GM23338 (cell line): ENCODE results near the gene NDUFAB1. TPM values are rescaled to one million over a fixed set of nuclear protein-coding genes. Genes with fewer than 3 reads are reported as not detected.

Experiments used
- ATAC-seq: fragments of 200-7000 bp; cut with Tn5 transposase; 3 replicates; pipeline ENCODE4 v1.9.1; 2020
- DNase-seq: peaks from one replicate; pipeline ENCODE4 v3.0.0-alpha.2; 2015; ENCODE audit warnings: low spot score
- H2AFZ ChIP-seq: fragments of 200-600 bp; sonication (generic); 2 replicates; pipeline ENCODE4 v1.8.0; 2016; ENCODE audit warnings: antibody characterized with exemption, mild to moderate bottlenecking, moderate library complexity
- H3F3A ChIP-seq: fragments of 200-600 bp; sonication (generic); replicated peaks from 2 replicates; pipeline ENCODE4 v1.8.0; 2017; ENCODE audit warnings: antibody characterized with exemption, mixed run types, low read depth
- H3K27ac ChIP-seq: fragments of 200-600 bp; sonication (generic); 2 replicates; pipeline ENCODE4 v1.6.1; 2016; ENCODE audit warnings: low read depth
- H3K27me3 ChIP-seq: fragments of 200-600 bp; sonication (generic); 2 replicates; pipeline ENCODE4 v1.8.0; 2016; ENCODE audit warnings: mild to moderate bottlenecking, mixed run types, moderate library complexity; ENCODE audit not compliant: insufficient read depth
- H3K36me3 ChIP-seq: fragments of 200-600 bp; sonication (generic); 2 replicates; pipeline ENCODE4 v1.8.0; 2016; ENCODE audit warnings: mild to moderate bottlenecking; ENCODE audit not compliant: insufficient read depth
- H3K4me1 ChIP-seq: fragments of 200-600 bp; sonication (generic); 2 replicates; pipeline ENCODE4 v1.8.0; 2016; ENCODE audit warnings: mild to moderate bottlenecking, moderate library complexity; ENCODE audit not compliant: insufficient read depth
- H3K4me2 ChIP-seq: fragments of 200-600 bp; sonication (generic); 2 replicates; pipeline ENCODE4 v1.7.1; 2017; ENCODE audit warnings: mixed run types
- H3K4me3 ChIP-seq: fragments of 200-600 bp; sonication (generic); 2 replicates; pipeline ENCODE4 v1.6.1; 2016; ENCODE audit warnings: mixed run types
- H3K79me2 ChIP-seq: fragments of 200-600 bp; sonication (generic); replicated peaks from 2 replicates; pipeline ENCODE4 v1.8.0; 2017; ENCODE audit warnings: mild to moderate bottlenecking; ENCODE audit not compliant: insufficient read depth
- H3K9me2 ChIP-seq: fragments of 200-600 bp; sonication (generic); 2 replicates; pipeline ENCODE4 v1.8.0; 2017; ENCODE audit not compliant: insufficient read depth
- H4K20me1 ChIP-seq: fragments of 200-600 bp; sonication (generic); replicated peaks from 2 replicates; pipeline ENCODE4 v1.8.0; 2017; ENCODE audit warnings: mild to moderate bottlenecking; ENCODE audit not compliant: insufficient read depth
- H3K27ac Mint-ChIP-seq: 2 replicates; pipeline ENCODE4 v1.8.0; 2020; ENCODE audit warnings: inconsistent platforms, mild to moderate bottlenecking, moderate library complexity, mixed read lengths
- H3K27me3 Mint-ChIP-seq: 3 replicates; pipeline ENCODE4 v1.8.0; 2022; ENCODE audit warnings: low read depth, mild to moderate bottlenecking, moderate library complexity, mixed read lengths, inconsistent platforms; ENCODE audit not compliant: insufficient read depth, poor library complexity
- H3K36me3 Mint-ChIP-seq: 3 replicates; pipeline ENCODE4 v1.8.0; 2021; ENCODE audit warnings: low read depth, mild to moderate bottlenecking, inconsistent platforms, moderate library complexity, mixed read lengths
- H3K4me1 Mint-ChIP-seq: 3 replicates; pipeline ENCODE4 v1.8.0; 2020; ENCODE audit warnings: mild to moderate bottlenecking, inconsistent platforms, mixed read lengths
- H3K4me3 Mint-ChIP-seq: 3 replicates; pipeline ENCODE4 v1.8.0; 2021; ENCODE audit warnings: moderate library complexity, mild to moderate bottlenecking, inconsistent platforms, mixed read lengths
- H3K9me3 Mint-ChIP-seq: 3 replicates; pipeline ENCODE4 v1.8.0; 2020; ENCODE audit warnings: moderate library complexity, mild to moderate bottlenecking, inconsistent platforms, mixed read lengths
- CREB1 ChIP-seq: fragments of 250-450 bp; sonication (Bioruptor Pico); IDR thresholded peaks from 2 replicates; pipeline ENCODE4 v1.5.0; 2020; ENCODE audit warnings: low read depth, mild to moderate bottlenecking, moderate library complexity
- CTCF ChIP-seq, 2 experiments: fragments of 200-600 bp in 1 of 2; sonication (generic) in 1 of 2; conservative IDR thresholded peaks; 2 replicates each; pipeline versions ENCODE4 v1.5.1 to v1.6.1; 2016 to 2017; ENCODE audit warnings: antibody characterized with exemption in 2 of 2, low read depth in 2 of 2, mild to moderate bottlenecking in 2 of 2, moderate library complexity in 1 of 2
- ETS1 ChIP-seq: IDR thresholded peaks from 2 replicates; pipeline ENCODE4 v1.6.1; 2016; ENCODE audit warnings: antibody characterized with exemption
- EZH2 ChIP-seq: fragments of 200-600 bp; sonication (generic); IDR thresholded peaks from one replicate; pipeline ENCODE4 v1.8.0; 2017; ENCODE audit warnings: antibody characterized with exemption, mild to moderate bottlenecking, low read depth; ENCODE audit not compliant: unreplicated experiment
- EZH2phosphoT487 ChIP-seq: fragments of 200-600 bp; sonication (generic); IDR thresholded peaks from one replicate; pipeline ENCODE4 v1.8.1; 2018; ENCODE audit warnings: antibody characterized with exemption; ENCODE audit not compliant: unreplicated experiment
- JUNB ChIP-seq: IDR thresholded peaks from one replicate; pipeline ENCODE4 v1.6.1; 2016; ENCODE audit warnings: antibody characterized with exemption; ENCODE audit not compliant: unreplicated experiment
- NANOG ChIP-seq: IDR thresholded peaks from 2 replicates; pipeline ENCODE4 v1.6.1; 2016; ENCODE audit warnings: antibody characterized with exemption, borderline replicate concordance
- POLR2AphosphoS5 ChIP-seq: IDR thresholded peaks from 2 replicates; pipeline ENCODE4 v1.6.1; 2016; ENCODE audit warnings: antibody characterized with exemption, low read depth
- REST ChIP-seq: IDR thresholded peaks from one replicate; pipeline ENCODE4 v1.6.1; 2018; ENCODE audit warnings: antibody characterized with exemption; ENCODE audit not compliant: unreplicated experiment
- STAT1 ChIP-seq: IDR thresholded peaks from one replicate; pipeline ENCODE4 v1.6.1; 2016; ENCODE audit warnings: antibody characterized with exemption; ENCODE audit not compliant: unreplicated experiment
- ZNF114 ChIP-seq: fragments of 250-450 bp; sonication (Bioruptor Pico); IDR thresholded peaks from 2 replicates; pipeline ENCODE4 v1.5.0; 2020; ENCODE audit warnings: mild to moderate bottlenecking, moderate library complexity
- ZNF331 ChIP-seq: fragments of 250-450 bp; sonication (Bioruptor Pico); IDR thresholded peaks from 2 replicates; pipeline ENCODE4 v1.5.0; 2020; ENCODE audit warnings: low read depth, mild to moderate bottlenecking, moderate library complexity
- ZNF462 ChIP-seq: fragments of 250-450 bp; sonication (Bioruptor Pico); IDR thresholded peaks from 2 replicates; pipeline ENCODE4 v1.5.0; 2020; ENCODE audit warnings: mild to moderate bottlenecking, moderate library complexity
- polyA plus RNA-seq: library from polyadenylated mRNA; unstranded; fragments of >200 nt; fragmentation: Nextera tagmentation; extraction: Ambion mirVana; gene quantifications from 2 replicates; pipeline ENCODE4 v1.2.1, GENCODE V29; 2016
- total RNA-seq: library from RNA; depleted of rRNA; stranded (reverse); fragments of >200 nt; shearing (Covaris generic); gene quantifications from 2 replicates; pipeline ENCODE4 v1.2.3, GENCODE V29; 2014

The NDUFAB1 gene
- total and polyA plus RNA-seq, 2 experiments from 2014 or later = 136 to 477 TPM

GRCh38 chr16:23534868-23535860 is 61.0 kb downstream of the NDUFAB1 start:
- H4K20me1 ChIP-seq = peaks cover 2% of the 10 kb centered on the region

More at GRCh38 chr16:23534868-23535860, 61.0 kb downstream of the NDUFAB1 start:
- Mint-ChIP-seq H3K4me1 (no peaks in the 10 kb centered on the region), H3K27ac (no peak overlapping the region), H3K9me3 (no peaks in the 10 kb centered on the region), H3K27me3 (peaks cover 8% of the 10 kb centered on the region), H3K4me3 (no peak overlapping the region), H3K36me3 (peaks cover 61% of the 10 kb centered on the region)
- H3K9me2 ChIP-seq = no peaks in the 10 kb centered on the region
- no peaks in the 10 kb centered on the region for H3K4me1 ChIP-seq
- H3K4me2 ChIP-seq = no peak overlapping the region
- no peaks in the 10 kb centered on the region for H3K27me3 ChIP-seq
- H3F3A ChIP-seq = no peaks in the 10 kb centered on the region
- H3K79me2 ChIP-seq = no peaks in the 10 kb centered on the region
- no peak overlapping the region for H3K27ac ChIP-seq
- DNase-seq (no peak), ATAC-seq (no peak)
- no peak for TF ChIP-seq ZNF331 (CRISPR knock-in tag)
- no peak for TF ChIP-seq EZH2
- no peak for TF ChIP-seq NANOG
- TF ChIP-seq REST = no peak
- TF ChIP-seq JUNB = no peak
- no peak for TF ChIP-seq POLR2AphosphoS5
- no peak for TF ChIP-seq ZNF462 (CRISPR knock-in tag)
- TF ChIP-seq CTCF (conservative IDR thresholded peaks at IDR 0.05; ENCODE audit: low read depth in 2 of 2) = no peak
- TF ChIP-seq ZNF114 = no peak
- TF ChIP-seq CREB1 (CRISPR knock-in tag) = no peak
- no peak for TF ChIP-seq EZH2phosphoT487
- no peak for TF ChIP-seq STAT1
- TF ChIP-seq ETS1 = no peak
- H3K4me3 ChIP-seq = no peak overlapping the region
- H2AFZ ChIP-seq = no peak overlapping the region
- peaks cover 43% of the 10 kb centered on the region for H3K36me3 ChIP-seq
